GM10248 (cell line): Measurements from ENCODE around the gene ERRFI1.

Experiments used
- CTCF ChIA-PET: fragments of 300-600 bp; sonication (Branson Sonifier 250); formaldehyde crosslinking; extraction: SDS; loops from one replicate; lab custom pipeline; 2021; ENCODE audit warnings: antibody characterized with exemption; lab: Yijun Ruan, JAX
- POLR2A ChIA-PET: fragments of 350-650 bp; sonication (Branson Sonifier 250); formaldehyde crosslinking; extraction: SDS; loops from one replicate; lab custom pipeline; 2020; ENCODE audit warnings: antibody characterized with exemption; lab: Yijun Ruan, JAX
- DNase-seq: peaks from one replicate; pipeline ENCODE4 v3.0.0; 2012; ENCODE audit errors: extremely low spot score
- TF ChIP-seq, protein P1 (sequence below): IDR thresholded peaks from 2 replicates; pipeline ENCODE4 v1.5.1; 2012; ENCODE audit warnings: mild to moderate bottlenecking, low read depth; ENCODE audit errors: extremely low read depth, missing control alignments, control extremely low read depth

The ERRFI1 gene

DNA sequence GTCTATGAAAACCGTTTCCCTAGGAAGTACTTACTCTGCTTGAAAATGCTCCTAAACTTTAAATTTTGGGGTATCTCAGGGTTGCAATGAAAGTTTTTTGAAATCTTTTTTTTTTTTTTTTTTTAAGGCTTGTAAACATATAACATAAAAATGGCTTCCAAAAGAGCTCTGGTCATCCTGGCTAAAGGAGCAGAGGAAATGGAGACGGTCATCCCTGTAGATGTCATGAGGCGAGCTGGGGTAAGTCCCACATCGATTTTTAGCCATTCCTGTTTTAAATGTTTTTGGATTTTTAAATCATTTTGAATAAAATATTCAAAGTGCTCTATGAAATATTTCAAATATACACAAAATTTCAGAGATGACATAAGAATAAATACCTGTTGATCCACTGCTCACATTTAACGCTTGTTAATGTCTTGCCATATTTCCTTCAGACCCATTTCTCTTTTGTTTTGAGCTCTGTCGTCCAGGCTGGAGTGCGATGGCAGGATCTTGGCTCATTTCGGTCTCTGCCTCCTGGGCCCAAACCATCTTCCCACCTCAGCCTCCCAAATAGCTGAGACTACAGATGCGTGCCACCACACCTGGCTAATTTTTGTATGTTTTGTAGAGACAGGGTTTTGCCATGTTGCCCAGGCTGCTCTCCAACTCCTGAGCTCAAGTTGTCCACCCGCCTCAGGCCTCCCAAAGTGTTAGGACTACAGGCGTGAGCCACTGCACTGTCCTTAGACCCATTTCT, 63.3 kb downstream of the ERRFI1 start:
- ChIA-PET POLR2A (interaction anchor here (0.6 kb wide), 1 partner anchor 34 kb away, joined by 6 read pairs; no protein-coding TSS in a partner anchor), CTCF (interaction anchor here (4.8 kb wide), 1 partner anchor 13 kb away, joined by 26 read pairs; no protein-coding TSS in a partner anchor)
- no peak for DNase-seq
- TF ChIP-seq, protein P1, sequence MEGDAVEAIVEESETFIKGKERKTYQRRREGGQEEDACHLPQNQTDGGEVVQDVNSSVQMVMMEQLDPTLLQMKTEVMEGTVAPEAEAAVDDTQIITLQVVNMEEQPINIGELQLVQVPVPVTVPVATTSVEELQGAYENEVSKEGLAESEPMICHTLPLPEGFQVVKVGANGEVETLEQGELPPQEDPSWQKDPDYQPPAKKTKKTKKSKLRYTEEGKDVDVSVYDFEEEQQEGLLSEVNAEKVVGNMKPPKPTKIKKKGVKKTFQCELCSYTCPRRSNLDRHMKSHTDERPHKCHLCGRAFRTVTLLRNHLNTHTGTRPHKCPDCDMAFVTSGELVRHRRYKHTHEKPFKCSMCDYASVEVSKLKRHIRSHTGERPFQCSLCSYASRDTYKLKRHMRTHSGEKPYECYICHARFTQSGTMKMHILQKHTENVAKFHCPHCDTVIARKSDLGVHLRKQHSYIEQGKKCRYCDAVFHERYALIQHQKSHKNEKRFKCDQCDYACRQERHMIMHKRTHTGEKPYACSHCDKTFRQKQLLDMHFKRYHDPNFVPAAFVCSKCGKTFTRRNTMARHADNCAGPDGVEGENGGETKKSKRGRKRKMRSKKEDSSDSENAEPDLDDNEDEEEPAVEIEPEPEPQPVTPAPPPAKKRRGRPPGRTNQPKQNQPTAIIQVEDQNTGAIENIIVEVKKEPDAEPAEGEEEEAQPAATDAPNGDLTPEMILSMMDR: no peak

DNA sequence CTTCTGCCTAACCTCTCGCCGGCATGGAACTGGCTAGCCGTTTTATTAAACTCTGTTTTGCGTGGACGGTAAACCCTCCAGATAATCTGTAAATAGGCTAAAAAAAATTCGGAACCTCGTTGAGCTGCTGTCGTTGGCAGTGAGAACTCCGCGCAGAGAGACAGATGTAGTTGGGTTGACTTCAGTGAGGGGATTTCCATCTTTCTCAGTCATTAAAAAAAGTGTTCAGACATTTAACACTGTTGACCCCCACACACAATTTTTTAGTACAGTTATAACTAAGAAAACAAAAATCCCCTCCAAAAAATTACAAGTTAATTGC, 64.1 kb downstream of the ERRFI1 start:
- DNase-seq: peak; percentile 44
- CTCF ChIA-PET: interaction anchor here (1.0 to 4.8 kb wide), 3 partner anchors 14 to 53 kb away, joined by 3 to 26 read pairs (median 4); no protein-coding TSS in a partner anchor
- TF ChIP-seq, protein P1: no peak
- POLR2A ChIA-PET: interaction anchor here (1.0 kb wide), 1 partner anchor 13 kb away, joined by 4 read pairs; no protein-coding TSS in a partner anchor
